Kidney (tissue), 14 donors: ENCODE measurements around the gene NREP. TPM values are rescaled to one million over a fixed set of nuclear protein-coding genes. Genes with fewer than 3 reads are reported as not detected.

Source experiments
- DNase-seq, 5 donors: peaks; one replicate each; pipeline ENCODE4 v3.0.0-alpha.2; 2013 to 2020
- FAIRE-seq: peaks from 2 replicates; lab custom pipeline; 2012; peaks lifted over from hg19 to GRCh38; lab: Jason Lieb, UNC
- H3K27ac ChIP-seq, 2 donors: one replicate each; pipeline ENCODE4 v1.7.0; 2013; ENCODE audit warnings: low read depth in 2 of 2, low read length in 2 of 2, inconsistent platforms in 1 of 2
- H3K27me3 ChIP-seq: one replicate; pipeline ENCODE4 v1.7.1; 2013; ENCODE audit warnings: low read length, inconsistent platforms; ENCODE audit not compliant: control insufficient read depth, insufficient read depth
- H3K36me3 ChIP-seq, 3 donors: one replicate each; pipeline versions ENCODE4 v1.7.0 to v1.7.1; 2013; ENCODE audit warnings: low read length in 3 of 3, control low read depth in 1 of 3, inconsistent platforms in 1 of 3; ENCODE audit not compliant: insufficient read depth in 3 of 3, control insufficient read depth in 2 of 3
- H3K4me1 ChIP-seq, 3 donors: one replicate each; pipeline versions ENCODE4 v1.7.0 to v1.7.1; 2013; ENCODE audit warnings: low read length in 3 of 3, inconsistent platforms in 1 of 3, low read depth in 1 of 3; ENCODE audit not compliant: control insufficient read depth in 2 of 3, insufficient read depth in 2 of 3
- H3K4me3 ChIP-seq, 3 donors: one replicate each; pipeline versions ENCODE4 v1.7.0 to v1.8.1; 2013; ENCODE audit warnings: low read length in 3 of 3, control low read depth in 1 of 3, inconsistent platforms in 1 of 3
- H3K9ac ChIP-seq, 3 donors: one replicate each; pipeline versions ENCODE4 v1.7.0 to v1.7.1; 2013; ENCODE audit warnings: low read length in 3 of 3, control low read depth in 1 of 3, inconsistent platforms in 1 of 3
- H3K9me3 ChIP-seq, 3 donors: one replicate each; pipeline versions ENCODE4 v1.7.0 to v1.7.1; 2013; ENCODE audit warnings: low read length in 3 of 3, control low read depth in 1 of 3, inconsistent platforms in 1 of 3; ENCODE audit not compliant: control insufficient read depth in 2 of 3, insufficient read depth in 1 of 3
- intact Hi-C: fragments of 100-400 bp; cut with DNase I; formaldehyde crosslinking; loops from one replicate; pipeline ENCODE4 v1.11.1; 2022
- polyA plus RNA-seq: library from polyadenylated mRNA; stranded (reverse); fragments of 350-450 nt; fragmentation: Illumina TruSeq; extraction: RNeasy Lipid Tissue Mini Kit (QIAGEN cat#74804); gene quantifications from one replicate; pipeline ENCODE4 v1.2.3, GENCODE V29; 2014; ENCODE audit warnings: low read depth, low replicate concordance; ENCODE audit not compliant: insufficient read depth
- total RNA-seq: library from RNA; stranded (reverse); fragmentation: NEBNext Ultra II Directional; extraction: Animal tissue kit (Norgen Biotek cat#: 25700); gene quantifications from one replicate; pipeline ENCODE4 v1.2.1, GENCODE V29; 2021
- TF ChIP-seq, protein P1 (sequence below): IDR thresholded peaks from 3 replicates; pipeline ENCODE4 v1.5.1; 2012; ENCODE audit warnings: mild to moderate bottlenecking, moderate library complexity, borderline replicate concordance; ENCODE audit not compliant: insufficient read depth; ENCODE audit errors: extremely low read depth
- donor health status: control.
- donor health status: control.
- donor health status: control.
- donor health status: control.
- donor health status: control.
- donor health status: DM: yes; HTN: yes; CAD: no.
- donor health status: Normal renal cell carcinoma (clear cell type).

Gene NREP
- total and polyA plus RNA-seq, 2 donors from 2014 or later: 20.9 to 37.0 TPM

GRCh38 chr5:111746791-111747190, 10.2 kb downstream of the NREP start:
- no peak overlapping the region for H3K4me3 ChIP-seq
- no peak overlapping the region for H3K9ac ChIP-seq
- TF ChIP-seq, protein P1, sequence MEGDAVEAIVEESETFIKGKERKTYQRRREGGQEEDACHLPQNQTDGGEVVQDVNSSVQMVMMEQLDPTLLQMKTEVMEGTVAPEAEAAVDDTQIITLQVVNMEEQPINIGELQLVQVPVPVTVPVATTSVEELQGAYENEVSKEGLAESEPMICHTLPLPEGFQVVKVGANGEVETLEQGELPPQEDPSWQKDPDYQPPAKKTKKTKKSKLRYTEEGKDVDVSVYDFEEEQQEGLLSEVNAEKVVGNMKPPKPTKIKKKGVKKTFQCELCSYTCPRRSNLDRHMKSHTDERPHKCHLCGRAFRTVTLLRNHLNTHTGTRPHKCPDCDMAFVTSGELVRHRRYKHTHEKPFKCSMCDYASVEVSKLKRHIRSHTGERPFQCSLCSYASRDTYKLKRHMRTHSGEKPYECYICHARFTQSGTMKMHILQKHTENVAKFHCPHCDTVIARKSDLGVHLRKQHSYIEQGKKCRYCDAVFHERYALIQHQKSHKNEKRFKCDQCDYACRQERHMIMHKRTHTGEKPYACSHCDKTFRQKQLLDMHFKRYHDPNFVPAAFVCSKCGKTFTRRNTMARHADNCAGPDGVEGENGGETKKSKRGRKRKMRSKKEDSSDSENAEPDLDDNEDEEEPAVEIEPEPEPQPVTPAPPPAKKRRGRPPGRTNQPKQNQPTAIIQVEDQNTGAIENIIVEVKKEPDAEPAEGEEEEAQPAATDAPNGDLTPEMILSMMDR: no peak
- intact Hi-C loops: no loop called here
- H3K9me3 ChIP-seq: no peaks in the 10 kb centered on the region
- H3K4me1 ChIP-seq: peaks cover 3 to 27% (median 7%) of the 10 kb centered on the region in 3 donors
- no peaks in the 10 kb centered on the region for H3K36me3 ChIP-seq
- DNase-seq (no peak), FAIRE-seq (no peak)
- H3K27ac ChIP-seq: no peak overlapping the region
- no peaks in the 10 kb centered on the region for H3K27me3 ChIP-seq

GRCh38 chr5:111745075-111745739, 11.8 kb downstream of the NREP start:
- no peaks in the 10 kb centered on the region for H3K27me3 ChIP-seq
- H3K27ac ChIP-seq: no peak overlapping the region
- peak; percentile 32 for FAIRE-seq
- intact Hi-C loops: no loop called here
- no peaks in the 10 kb centered on the region for H3K36me3 ChIP-seq
- no peak overlapping the region for H3K9ac ChIP-seq
- TF ChIP-seq, protein P1: no peak
- no peak for DNase-seq
- no peaks in the 10 kb centered on the region for H3K9me3 ChIP-seq
- H3K4me1 ChIP-seq: peaks cover 8 to 30% (median 14%) of the 10 kb centered on the region in 3 donors
- H3K4me3 ChIP-seq: no peak overlapping the region

DNA sequence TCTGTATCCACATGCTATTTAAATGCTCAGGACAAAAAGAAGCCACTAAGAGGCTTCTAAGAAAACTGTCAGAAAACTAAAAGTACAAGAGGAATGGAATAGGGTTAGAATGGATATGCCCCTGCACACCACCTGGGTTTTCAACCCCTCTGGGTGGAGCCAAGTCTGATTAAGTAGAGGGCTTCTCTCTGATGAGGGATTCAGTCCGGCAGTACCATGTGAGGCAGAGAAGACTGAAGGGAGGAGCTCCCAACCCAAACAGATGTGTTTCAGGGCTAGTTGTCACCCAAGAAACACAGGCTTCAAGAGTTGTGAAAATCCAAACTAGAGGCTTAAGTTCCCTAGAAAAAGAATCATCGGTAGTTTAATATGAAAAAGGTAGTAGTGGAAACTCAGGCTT, 12.5 kb downstream of the NREP start:
- FAIRE-seq: no peak
- intact Hi-C loops: no loop called here
- H3K9ac ChIP-seq: no peak overlapping the region

More for the DNA sequence above, 12.5 kb downstream of the NREP start:
- TF ChIP-seq, protein P1: no peak
- peaks cover 8 to 30% (median 14%) of the 10 kb centered on the region in 3 donors for H3K4me1 ChIP-seq
- H3K36me3 ChIP-seq: no peaks in the 10 kb centered on the region
- no peaks in the 10 kb centered on the region for H3K27me3 ChIP-seq
- no peaks in the 10 kb centered on the region for H3K9me3 ChIP-seq
- no peak overlapping the region for H3K27ac ChIP-seq
- no peak for DNase-seq
- H3K4me3 ChIP-seq: no peak overlapping the region
